NCI-H446 treated with DMSO at 0.1 percent for 48 hours (cell line): Measurements from ENCODE around the gene CPXM1.
"Not testable (repeated sequence)": the region's sequence is repeated elsewhere in the genome, so short reads cannot be mapped to it uniquely, and the experiment has no call there.

Experiments
- DNase-seq: peaks from one replicate; lab custom pipeline; 2025; lab: John Stamatoyannopoulos, UW

CPXM1 gene

DNA sequence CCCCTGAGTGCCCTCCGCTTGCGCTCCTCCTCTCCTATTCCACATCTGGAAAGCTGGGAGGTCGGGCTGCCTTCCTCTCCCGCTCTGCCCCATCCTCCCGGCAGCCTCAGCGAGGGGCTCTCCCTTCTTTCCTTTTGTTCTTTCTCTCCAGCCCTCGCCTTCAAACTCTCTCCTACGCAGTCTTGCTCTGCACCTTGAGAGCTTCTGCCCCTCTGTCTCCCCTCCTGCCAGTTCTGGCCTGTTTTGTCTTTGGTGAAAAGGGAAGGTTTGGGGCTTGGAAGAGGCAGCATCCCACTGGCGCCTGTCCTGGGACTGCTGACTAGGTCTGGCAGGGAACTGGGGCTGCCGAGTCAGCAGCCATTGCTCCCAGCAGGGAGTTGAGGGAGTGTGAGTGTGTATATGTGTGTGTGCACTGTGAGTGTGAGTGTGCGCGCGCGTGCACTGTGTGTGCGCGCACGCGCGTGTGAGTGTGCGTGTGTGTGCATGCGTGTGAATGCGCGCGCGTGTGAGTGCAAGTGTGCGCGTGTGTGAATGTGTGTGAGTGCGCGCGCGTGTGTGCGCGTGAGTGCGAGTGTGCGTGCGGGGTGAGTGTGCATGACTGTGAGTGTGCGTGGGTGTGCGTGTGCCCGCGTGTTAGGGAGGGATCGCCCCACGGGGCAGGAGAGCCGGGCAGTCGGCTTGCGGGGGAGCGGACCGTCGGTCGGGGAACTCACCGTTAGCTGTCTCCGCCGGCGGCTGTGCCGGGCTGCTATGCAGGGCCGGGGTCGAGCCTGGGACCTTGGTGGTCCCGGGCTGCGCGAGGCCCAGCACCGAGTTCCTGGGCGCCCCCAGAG is 523 bp downstream of the CPXM1 start:
- DNase-seq: no peak

GRCh38 chr20:2799271-2799670 is 1.2 kb downstream of the CPXM1 start:
- DNase-seq: no peak

DNA sequence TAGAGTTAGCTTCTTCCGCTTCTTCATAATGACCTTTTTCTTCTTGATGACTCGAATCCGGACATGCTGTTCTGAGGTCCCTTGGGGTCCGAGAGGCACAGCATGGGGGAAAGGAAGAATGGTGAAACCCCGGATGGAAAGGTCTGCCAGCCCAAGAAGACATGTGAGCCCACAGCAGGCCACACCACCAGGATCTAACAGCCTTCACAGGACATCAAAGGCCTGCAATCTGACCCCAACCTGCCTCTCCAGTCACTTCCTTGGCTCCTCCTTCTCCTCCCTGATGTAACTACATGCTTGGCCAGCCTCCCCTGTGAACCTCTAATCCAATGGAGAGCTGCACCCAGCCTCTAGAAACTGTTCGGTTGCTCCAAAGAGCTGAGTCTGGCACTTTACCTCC is 1.6 kb downstream of the CPXM1 start:
- no peak for DNase-seq

DNA sequence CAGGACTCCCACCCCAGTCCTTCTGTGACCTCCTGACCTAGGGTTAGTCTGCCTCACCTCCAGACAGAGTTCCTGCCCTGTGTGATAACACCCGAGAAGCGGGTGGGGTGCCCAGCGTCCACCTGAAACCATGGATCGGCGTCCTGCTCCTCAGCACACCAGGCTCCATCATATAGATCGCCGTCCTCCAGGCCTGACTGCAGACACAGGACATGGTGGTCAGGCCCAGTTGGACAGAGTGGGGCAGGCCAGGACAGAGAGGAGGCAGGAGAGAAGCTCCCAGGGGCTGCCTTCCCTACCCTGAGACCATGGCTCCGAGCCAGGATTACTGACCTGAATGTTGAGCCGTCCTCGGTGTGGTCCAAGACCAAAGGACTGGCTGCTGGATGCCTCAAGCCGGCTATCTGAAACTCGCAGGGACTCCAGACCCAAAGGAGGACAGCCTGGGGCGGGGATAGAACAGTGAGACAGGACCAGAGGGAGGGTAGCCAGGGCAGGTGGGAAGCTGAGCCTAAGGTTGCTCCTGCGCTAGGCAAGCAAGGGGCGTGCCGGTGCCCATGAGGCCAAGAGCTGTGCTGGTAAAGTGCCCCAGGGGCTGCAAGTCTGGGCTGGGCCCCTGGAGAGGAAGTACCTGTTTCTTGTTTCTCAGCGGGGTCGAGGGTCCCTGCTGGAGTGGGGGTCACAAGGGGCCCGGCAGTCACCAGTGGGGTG is 2.2 kb downstream of the CPXM1 start:
- DNase-seq: no peak

GRCh38 chr20:2797136-2797983 is 3.1 kb downstream of the CPXM1 start:
- no peak for DNase-seq

GRCh38 chr20:2796011-2796660 is 4.3 kb downstream of the CPXM1 start:
- DNase-seq: no peak

DNA sequence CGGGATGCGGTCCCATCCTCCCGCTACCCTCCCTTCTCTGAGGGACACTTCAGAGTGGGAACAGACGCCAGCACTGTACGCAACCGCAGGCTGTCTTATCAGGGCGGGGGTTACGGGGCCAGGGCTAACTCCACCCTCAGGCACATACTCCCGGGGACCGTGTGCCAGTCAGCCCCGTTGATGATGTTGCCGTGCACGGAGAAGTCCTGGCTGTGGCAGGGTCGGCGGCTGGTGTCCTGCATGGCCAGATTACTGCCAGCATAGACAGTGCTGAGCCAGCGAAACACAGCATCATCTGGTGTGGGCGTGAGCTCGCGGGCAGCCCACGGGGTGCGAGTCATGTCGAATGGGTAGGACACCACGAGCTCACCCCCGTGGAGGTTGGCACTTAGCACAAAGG is 5.0 kb downstream of the CPXM1 start:
- DNase-seq: no peak

DNA sequence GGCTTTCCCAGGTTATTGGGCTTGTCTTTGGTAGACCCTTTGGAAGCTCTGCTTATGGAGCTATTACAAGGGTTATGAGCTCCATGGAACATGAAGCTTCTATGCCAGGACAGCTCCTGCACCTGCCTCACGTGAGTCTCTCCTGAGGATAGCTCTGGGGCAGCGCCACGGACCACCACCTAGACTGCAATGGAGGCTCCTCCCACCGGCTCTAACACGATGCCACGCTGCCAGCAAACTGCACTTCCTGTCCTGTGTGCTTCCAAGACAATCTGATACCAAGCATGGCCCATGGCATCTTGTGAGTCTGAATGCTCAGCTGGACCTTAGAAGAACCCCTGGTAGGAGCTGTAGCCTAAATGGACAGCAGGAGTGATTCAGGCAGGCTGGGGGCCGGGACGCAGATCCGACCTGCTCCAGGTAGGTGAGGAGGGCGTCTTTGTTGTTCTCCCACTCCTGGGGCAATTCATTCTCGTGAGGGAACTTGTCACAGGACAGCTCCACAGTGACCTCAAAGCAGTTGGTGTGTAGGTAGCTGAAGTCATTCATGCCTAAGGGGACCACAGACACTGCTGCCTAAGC is 5.5 kb downstream of the CPXM1 start:
- DNase-seq: no peak

- no peak for DNase-seq
These were observed 6.2 kb downstream of the CPXM1 start for GRCh38 chr20:2794202-2794748.

- DNase-seq: no peak
These were observed 7.0 kb downstream of the CPXM1 start for GRCh38 chr20:2793471-2793870.

GRCh38 chr20:2783908-2784566 is 16.4 kb downstream of the CPXM1 start:
- DNase-seq: no peak

DNA sequence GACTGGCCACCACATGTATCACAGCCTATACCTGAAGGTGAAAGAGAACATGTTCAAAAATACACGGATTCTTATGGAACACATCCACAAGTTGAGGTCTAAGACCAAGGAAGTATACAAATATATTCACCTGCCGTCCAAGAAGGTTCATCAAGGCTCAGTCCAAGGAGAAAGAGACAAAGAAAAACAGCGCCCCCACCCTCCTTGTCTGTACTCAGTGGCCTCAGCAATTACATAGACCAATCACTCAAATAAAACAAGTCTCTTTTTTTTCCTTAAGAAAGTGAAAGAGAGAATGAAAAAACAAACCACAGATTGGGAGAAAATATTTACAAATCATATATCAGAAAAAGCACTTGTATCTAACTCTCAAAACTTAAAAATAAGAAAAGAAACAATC is 19.5 kb downstream of the CPXM1 start:
- no peak for DNase-seq

GRCh38 chr20:2778602-2779321 is 21.7 kb downstream of the CPXM1 start:
- no peak for DNase-seq

GRCh38 chr20:2775139-2775538 is 25.3 kb downstream of the CPXM1 start:
- DNase-seq: no peak

- DNase-seq: no peak
These were observed 26.6 kb downstream of the CPXM1 start for GRCh38 chr20:2773812-2774211.

GRCh38 chr20:2771631-2772080 is 28.8 kb downstream of the CPXM1 start:
- no peak for DNase-seq

GRCh38 chr20:2770091-2770490 is 30.3 kb downstream of the CPXM1 start:
- DNase-seq: not testable (repeated sequence)

- DNase-seq: no peak
These were observed 31.8 kb downstream of the CPXM1 start for GRCh38 chr20:2768632-2769015.

DNA sequence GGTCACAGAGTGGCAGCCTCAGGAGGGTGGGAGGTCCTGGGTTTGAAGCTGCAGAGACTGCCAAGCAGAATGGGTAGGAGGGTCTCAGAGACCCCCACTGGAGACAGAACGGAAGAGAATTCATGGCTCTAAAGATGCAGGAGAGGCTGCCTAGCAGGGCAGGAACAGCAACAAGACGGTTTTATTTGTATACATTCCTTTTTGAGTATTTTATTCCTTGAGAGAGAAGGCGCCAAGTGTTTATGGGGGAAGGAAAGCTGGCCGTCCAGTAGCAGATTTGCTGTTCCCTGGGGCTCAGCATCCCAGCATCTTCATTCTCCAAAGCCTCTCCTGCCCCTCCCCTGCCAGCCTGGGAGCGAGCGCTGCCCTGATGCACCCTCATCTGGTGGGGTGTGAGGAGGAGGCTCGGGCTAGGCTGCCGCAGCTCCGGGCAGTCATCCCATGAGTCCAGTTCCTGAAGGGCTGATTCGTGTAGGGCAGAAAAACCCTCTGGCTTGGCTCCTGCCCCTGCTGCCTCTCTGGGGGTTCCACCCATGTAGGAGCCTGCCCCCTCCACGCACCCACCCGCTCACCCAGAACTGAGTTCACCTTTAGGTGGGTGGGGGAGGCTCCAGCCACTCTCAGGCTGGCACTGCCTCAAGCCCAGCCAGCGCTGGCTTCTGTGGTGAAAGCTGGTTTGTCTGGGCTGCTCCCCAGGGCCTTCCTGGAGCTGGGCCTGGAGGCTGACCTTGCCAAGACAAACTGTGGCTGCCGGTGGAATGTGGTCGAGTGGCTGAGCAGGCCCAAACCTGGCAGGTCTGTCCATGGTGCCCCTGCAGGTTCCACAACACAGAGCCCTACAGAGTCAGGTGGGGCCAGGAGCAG is 32.4 kb downstream of the CPXM1 start:
- no peak for DNase-seq
